AG04449 (cell line): Measurements from ENCODE around the gene ALOX5AP.

Source experiments
- CTCF ChIA-PET: fragments of 350-600 bp; formaldehyde crosslinking; extraction: SDS; loops from one replicate; lab custom pipeline; 2021; ENCODE audit warnings: antibody characterized with exemption; lab: Yijun Ruan, JAX
- POLR2A ChIA-PET: fragments of 400-600, 350-600 bp; formaldehyde crosslinking; extraction: SDS; loops from one replicate; lab custom pipeline; 2020; ENCODE audit warnings: antibody characterized with exemption, inconsistent platforms; lab: Yijun Ruan, JAX
- DNase-seq: peaks from one replicate; pipeline ENCODE4 v3.0.0-alpha.2; 2010; ENCODE audit warnings: low read depth, low spot score
- H3K4me3 ChIP-seq: 2 replicates; pipeline ENCODE4 v1.5.1; 2011; ENCODE audit warnings: low read depth, mild to moderate bottlenecking, control low read depth, low read length
- CTCF ChIP-seq: IDR thresholded peaks from one replicate; pipeline ENCODE4 v1.5.1; 2011; ENCODE audit warnings: mild to moderate bottlenecking, moderate library complexity, low read length, control low read depth, inconsistent platforms; ENCODE audit not compliant: insufficient read depth; ENCODE audit errors: missing control alignments

ALOX5AP gene

GRCh38 chr13:30731361-30732045 is 3.8 kb upstream of the ALOX5AP start:
- H3K4me3 ChIP-seq: no peak overlapping the region
- TF ChIP-seq CTCF: no peak
- DNase-seq: no peak
- ChIA-PET POLR2A (no interaction called here), CTCF (no interaction called here)

- CTCF ChIA-PET: no interaction called here
- TF ChIP-seq CTCF: no peak
- DNase-seq: no peak
- no peak overlapping the region for H3K4me3 ChIP-seq
- POLR2A ChIA-PET: no interaction called here
Observed at GRCh38 chr13:30732046-30732390, 3.3 kb upstream of the ALOX5AP start.

GRCh38 chr13:30734439-30734838 is 904 bp upstream of the ALOX5AP start:
- H3K4me3 ChIP-seq: no peak overlapping the region
- POLR2A ChIA-PET: interaction anchor here (0.7 kb wide), 1 partner anchor 16 kb away, joined by 4 read pairs; no protein-coding TSS in a partner anchor
- CTCF ChIA-PET: no interaction called here
- TF ChIP-seq CTCF: no peak
- no peak for DNase-seq

- DNase-seq: no peak
- no peak overlapping the region for H3K4me3 ChIP-seq
- TF ChIP-seq CTCF: no peak
- ChIA-PET CTCF (no interaction called here), POLR2A (no interaction called here)
Observed at GRCh38 chr13:30735872-30736175, 481 bp downstream of the ALOX5AP start.

- DNase-seq: no peak
- no peak for TF ChIP-seq CTCF
- CTCF ChIA-PET: interaction anchor here (1.2 kb wide), 2 partner anchors 129 to 308 kb away, joined by 3 read pairs; no protein-coding TSS in a partner anchor
- POLR2A ChIA-PET: no interaction called here
- no peak overlapping the region for H3K4me3 ChIP-seq
Observed at GRCh38 chr13:30736461-30737320, 1.3 kb downstream of the ALOX5AP start.
